ENCODE measurements around the gene CD86.

CD86 gene

GRCh38 chr3:122013448-122013925, 41.7 kb upstream of the CD86 start:
- Histone ChIP-seq H3K27me3 (no peaks in the 10 kb centered on the region), H3K9me3 (no peaks in the 10 kb centered on the region), H3K36me3 (no peaks in the 10 kb centered on the region), H3K27ac (no peak overlapping the region), H3K4me1 (ENCODE audit: control insufficient read depth in 1 of 2, insufficient read depth in 1 of 2, low read depth in 1 of 2, low read length in 1 of 2) (no peaks in the 10 kb centered on the region), H3K4me3 (ENCODE audit: low read depth in 1 of 2, low read length in 1 of 2) (no peak overlapping the region)
- TF ChIP-seq CTCF (IDR thresholded peaks at IDR 0.05) = no peak

- TF ChIP-seq CTCF (IDR thresholded peaks at IDR 0.05) = no peak
- no peaks in the 10 kb centered on the region for H3K36me3 ChIP-seq
- no peaks in the 10 kb centered on the region for H3K9me3 ChIP-seq
- H3K4me1 ChIP-seq (ENCODE audit: control insufficient read depth in 1 of 2, insufficient read depth in 1 of 2, low read depth in 1 of 2, low read length in 1 of 2) = no peaks in the 10 kb centered on the region
- H3K27ac ChIP-seq = no peak overlapping the region
- no peaks in the 10 kb centered on the region for H3K27me3 ChIP-seq
- no peak overlapping the region for H3K4me3 ChIP-seq (ENCODE audit: low read depth in 1 of 2, low read length in 1 of 2)
Measured at GRCh38 chr3:122014741-122015140, 40.4 kb upstream of the CD86 start.

GRCh38 chr3:122019493-122019892, 35.7 kb upstream of the CD86 start:
- Histone ChIP-seq H3K36me3 (no peaks in the 10 kb centered on the region), H3K27me3 (peaks cover 31% of the 10 kb centered on the region), H3K27ac (no peak overlapping the region), H3K4me1 (ENCODE audit: control insufficient read depth in 1 of 2, insufficient read depth in 1 of 2, low read depth in 1 of 2, low read length in 1 of 2) (peaks cover 5 to 8% of the 10 kb centered on the region in 2 experiments), H3K9me3 (no peaks in the 10 kb centered on the region), H3K4me3 (ENCODE audit: low read depth in 1 of 2, low read length in 1 of 2) (no peak overlapping the region)
- TF ChIP-seq CTCF (IDR thresholded peaks at IDR 0.05) = no peak

- Histone ChIP-seq H3K27me3 (peaks cover 31% of the 10 kb centered on the region), H3K36me3 (no peaks in the 10 kb centered on the region), H3K4me3 (ENCODE audit: low read depth in 1 of 2, low read length in 1 of 2) (no peak overlapping the region), H3K27ac (no peak overlapping the region), H3K9me3 (no peaks in the 10 kb centered on the region), H3K4me1 (ENCODE audit: control insufficient read depth in 1 of 2, insufficient read depth in 1 of 2, low read depth in 1 of 2, low read length in 1 of 2) (peaks cover 5 to 8% of the 10 kb centered on the region in 2 experiments)
- TF ChIP-seq CTCF (IDR thresholded peaks at IDR 0.05) = no peak
Measured at GRCh38 chr3:122021037-122021436, 34.1 kb upstream of the CD86 start.

GRCh38 chr3:122021811-122022401, 33.3 kb upstream of the CD86 start, which contains the start of gene ILDR1:
Gene ILDR1, minus strand, starts transcription at chr3:122022247. Its CDS starts 170 bp downstream, at chr3:122022077.
- peaks cover 31% of the 10 kb centered on the region for H3K27me3 ChIP-seq
- no peak for TF ChIP-seq CTCF (IDR thresholded peaks at IDR 0.05)
- H3K4me3 ChIP-seq (ENCODE audit: low read depth in 1 of 2, low read length in 1 of 2) = no peak within 1 kb of the TSS
- H3K4me1 ChIP-seq (ENCODE audit: control insufficient read depth in 1 of 2, insufficient read depth in 1 of 2, low read depth in 1 of 2, low read length in 1 of 2) = peaks cover 5 to 8% of the 10 kb centered on the region in 2 experiments
- H3K36me3 ChIP-seq = no peaks in the 10 kb centered on the region
- no peaks in the 10 kb centered on the region for H3K9me3 ChIP-seq
- H3K27ac ChIP-seq = no peak within 1 kb of the TSS

Data from neutrophil (primary cell).